HG02852 (cell line): ENCODE data around the gene KCNJ4.
"Not testable (repeated sequence)": the region's sequence is repeated elsewhere in the genome, so short reads cannot be mapped to it uniquely, and the experiment has no call there.

Experiments
- ATAC-seq: cut with Tn5 transposase; IDR thresholded peaks from one replicate; pipeline ENCODE4 v1.9.1; 2021; ENCODE audit warnings: mild to moderate bottlenecking, moderate library complexity; ENCODE audit not compliant: unreplicated experiment

Gene KCNJ4

GRCh38 chr22:38471237-38471636 lies 16.2 kb upstream of the KCNJ4 start:
- ATAC-seq: no peak

GRCh38 chr22:38470179-38470578 lies 15.2 kb upstream of the KCNJ4 start:
- not testable (repeated sequence) for ATAC-seq

DNA sequence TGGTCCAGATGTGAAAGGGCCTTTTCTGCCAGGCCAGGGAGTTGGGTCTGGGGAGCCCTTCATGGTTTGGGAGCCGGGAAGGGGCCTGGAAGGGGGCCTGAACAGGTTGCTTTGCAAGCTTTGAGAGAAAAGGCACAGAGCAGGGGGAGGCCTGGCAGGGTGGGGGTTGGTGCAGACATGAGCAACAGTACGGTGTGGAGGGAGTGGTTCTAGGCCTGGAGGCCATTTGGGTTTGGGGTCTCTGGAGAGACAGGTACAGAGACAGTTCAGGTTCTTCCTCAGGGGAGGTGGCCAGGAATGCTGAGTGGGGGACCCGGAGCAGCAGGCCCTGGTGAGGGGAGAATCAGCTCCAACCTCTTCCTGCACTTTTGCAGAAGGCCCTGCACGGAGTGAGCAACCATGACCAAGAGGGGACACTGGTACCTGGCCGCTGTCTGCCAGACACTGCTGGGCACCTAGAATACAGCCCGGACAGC lies 14.3 kb upstream of the KCNJ4 start:
- no peak for ATAC-seq

DNA sequence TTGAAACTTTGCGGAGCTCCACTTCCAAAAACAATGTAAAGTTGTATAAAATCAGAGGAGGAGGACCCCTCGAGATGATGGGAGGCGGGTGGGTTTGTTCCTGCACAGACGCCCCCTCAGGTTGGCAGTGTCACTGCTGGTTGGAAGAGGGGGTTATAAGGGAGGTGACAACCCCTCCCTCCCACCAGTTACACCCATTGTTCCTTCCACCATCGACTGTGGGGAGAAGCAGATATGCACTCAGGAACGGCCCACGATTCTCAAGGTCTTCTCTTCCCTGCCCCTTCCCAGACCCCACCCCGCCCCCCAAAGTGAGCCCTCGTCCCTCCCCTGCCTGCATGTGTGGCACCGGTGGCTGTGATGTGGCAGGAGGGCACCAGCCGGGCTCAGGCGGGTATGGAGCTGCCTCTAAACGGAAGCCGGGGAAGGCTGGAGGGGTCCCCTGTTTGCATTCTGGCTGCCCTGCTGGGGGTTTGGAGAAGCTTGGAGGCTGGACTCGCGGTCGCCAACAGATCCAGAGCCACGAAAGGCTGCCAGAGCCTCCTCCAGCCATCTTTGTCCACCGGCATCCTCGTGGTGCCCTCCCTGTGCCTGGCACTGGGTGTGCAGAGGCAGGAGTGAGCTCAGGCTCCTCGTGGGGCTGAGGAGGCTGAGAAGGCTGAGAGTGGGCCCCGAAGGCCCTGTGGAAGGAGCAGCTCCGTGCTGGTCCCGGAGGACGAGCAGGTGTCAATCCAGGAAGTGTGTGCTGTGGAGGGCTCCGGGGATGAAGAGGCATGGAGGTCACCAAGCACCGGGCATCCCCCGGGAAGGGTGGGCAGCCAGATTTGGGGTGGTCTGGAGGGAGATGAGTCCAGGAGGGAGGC lies 13.7 kb upstream of the KCNJ4 start:
- ATAC-seq: no peak

- no peak for ATAC-seq
These were observed 13.0 kb upstream of the KCNJ4 start, which contains the start of gene KDELR3 for GRCh38 chr22:38467904-38468442. KDELR3 (plus strand) TSS chr22:38468096; CDS start chr22:38468234, 138 bp downstream.

DNA sequence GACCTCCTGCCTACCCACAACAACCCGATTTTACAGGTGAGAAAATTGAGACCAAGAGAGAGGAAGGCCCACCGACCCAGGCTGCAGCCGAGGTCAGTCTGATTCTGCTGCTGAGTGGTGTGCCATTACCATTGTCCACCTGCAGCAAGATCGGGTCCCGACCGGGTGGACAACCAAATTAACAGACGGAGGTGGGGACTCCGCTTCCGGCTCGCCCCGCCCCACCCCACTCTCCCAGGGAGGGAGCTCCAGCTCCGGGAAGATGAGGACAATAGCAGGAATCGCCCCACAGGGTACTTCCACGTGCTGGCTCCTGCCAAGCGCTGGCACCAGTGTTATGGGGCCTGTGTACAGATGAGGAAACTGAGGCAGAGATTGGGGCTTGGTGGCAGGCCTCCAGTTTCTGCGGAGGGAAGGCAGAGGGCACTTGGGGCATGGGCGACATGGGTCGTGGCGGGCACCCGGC lies 12.5 kb upstream of the KCNJ4 start:
- ATAC-seq: no peak

GRCh38 chr22:38465673-38466490 lies 10.9 kb upstream of the KCNJ4 start:
- no peak for ATAC-seq

- no peak for ATAC-seq
These were observed 10.1 kb upstream of the KCNJ4 start for GRCh38 chr22:38464992-38465672.

- ATAC-seq: no peak
These were observed 8.2 kb upstream of the KCNJ4 start for GRCh38 chr22:38462960-38463784.

DNA sequence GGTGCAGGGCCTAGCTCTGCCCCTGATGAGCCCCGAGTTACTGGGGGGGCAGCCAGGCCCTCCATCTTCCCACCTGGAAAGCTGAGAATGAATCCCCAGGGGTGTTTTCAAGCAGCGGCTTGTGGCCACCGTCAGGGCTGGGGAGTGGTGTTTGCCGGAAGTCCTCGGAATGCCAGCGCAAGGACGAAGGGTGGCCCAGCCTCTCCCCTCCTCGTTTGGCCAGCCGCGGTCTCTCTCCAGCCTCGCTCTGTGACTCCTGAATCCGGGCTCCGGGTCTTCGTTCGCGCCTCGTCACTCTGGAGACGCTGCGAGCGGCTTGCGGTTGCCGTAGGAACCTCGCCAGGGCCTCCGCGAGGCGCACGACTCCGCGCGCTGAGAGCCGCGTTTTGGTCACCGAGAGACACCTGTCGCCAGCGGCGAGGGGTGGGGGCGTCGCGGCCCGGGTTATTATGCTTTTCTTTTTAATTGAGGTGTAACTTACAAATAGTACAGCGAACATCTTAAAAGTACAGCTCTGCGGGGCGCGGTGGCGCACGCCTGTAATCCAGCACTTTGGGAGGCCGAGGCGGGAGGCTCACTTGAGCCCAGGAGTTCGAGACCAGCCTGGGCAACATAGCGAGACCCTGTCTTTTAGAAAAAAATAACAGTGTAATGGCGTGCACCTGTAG lies 6.5 kb upstream of the KCNJ4 start:
- ATAC-seq: no peak

GRCh38 chr22:38461057-38461413 lies 6.0 kb upstream of the KCNJ4 start:
- no peak for ATAC-seq

DNA sequence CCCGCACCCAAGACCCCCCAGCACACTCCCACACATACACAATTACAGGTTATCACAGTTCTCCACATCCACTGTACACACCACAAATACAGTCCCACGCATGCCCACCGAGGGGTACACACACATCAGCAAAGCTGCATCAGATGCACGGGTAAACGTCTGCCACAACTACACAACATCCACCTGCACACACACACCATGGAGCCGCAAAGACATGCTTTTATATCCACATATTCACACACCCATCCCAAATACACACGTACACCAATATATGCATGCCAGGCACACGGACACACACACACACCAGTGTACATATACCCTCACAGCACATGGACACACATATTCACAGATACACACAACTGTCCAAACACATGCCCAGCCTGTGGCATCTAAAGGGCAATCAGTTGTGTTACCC lies 5.4 kb upstream of the KCNJ4 start:
- no peak for ATAC-seq

DNA sequence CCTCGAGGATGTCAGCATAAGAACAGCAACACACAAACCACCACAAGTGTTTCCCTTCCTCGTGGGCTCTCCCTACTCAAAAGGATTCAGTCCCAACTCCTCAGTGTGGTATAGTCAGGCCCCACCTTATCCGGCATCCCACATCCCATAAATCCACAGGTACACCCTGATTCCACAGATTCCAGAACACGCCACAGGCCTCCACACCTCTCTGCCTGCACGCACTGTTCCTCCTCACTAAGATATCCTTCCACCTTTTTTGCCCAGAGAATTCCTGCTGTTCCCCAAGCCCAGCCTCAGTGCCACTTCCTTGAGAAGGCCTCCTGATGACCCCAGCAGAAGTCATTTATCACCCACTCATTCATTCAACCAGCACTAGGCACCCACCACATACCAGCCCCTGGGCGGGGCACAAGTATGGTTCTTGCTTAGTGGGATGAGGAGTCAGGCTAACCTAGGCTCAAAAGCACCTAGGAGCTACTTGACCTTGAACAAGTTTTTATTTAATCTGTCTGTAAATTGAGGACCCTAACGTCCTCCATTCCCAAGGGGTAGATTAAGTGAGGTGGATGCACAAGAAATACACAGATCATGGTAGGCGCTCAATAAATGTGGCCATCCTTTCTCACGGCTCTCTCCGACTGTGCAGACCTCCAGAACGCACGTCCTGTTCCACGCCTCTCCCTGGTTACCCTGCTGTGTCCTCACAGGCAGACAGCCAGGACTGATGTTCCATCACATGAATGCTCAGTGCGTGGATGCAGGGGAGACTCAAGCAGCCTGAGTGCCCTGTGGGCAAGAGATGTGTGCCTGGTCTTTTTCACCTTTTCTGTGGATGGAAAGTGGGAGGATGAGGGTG lies 2.1 kb upstream of the KCNJ4 start:
- ATAC-seq: no peak

- ATAC-seq: no peak
These were observed 1.4 kb upstream of the KCNJ4 start for GRCh38 chr22:38456272-38456835.

DNA sequence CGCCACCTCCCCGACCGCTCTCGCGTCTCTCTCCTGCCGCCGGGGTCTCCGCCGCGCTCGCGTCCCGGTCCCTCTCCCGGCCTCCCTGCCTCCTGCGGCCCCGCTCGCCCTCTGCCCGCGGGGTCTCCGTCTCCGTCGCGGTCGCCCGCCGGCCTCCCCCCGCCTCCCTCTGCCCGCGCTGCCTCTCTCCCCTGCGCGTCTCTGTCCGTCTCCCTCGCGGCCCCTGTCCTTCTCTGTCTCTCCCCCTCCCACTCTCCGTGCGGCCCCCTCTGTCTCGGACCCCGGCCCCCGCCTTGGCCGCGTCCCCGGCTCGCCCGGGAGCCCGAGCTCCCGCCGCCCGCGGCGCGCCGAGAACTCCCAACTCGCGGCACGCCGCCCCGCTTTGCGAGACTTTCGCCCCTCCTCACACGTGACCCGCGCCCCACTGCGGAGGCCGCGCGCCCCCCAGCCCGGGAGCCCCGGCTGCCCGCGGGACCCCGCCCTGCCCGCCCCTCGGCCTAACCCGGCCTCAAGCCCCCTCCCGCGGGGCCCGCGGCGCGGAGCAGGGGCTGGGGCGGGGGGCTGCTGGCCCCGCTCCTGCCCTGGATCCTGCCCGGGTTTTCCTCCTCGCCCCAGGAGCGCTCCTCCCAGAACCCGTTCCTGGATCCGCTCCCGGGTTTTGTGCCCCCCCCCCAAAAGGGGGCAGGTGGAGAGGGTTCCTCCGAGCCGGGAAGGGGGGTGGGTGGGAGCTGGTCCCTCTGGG lies 702 bp upstream of the KCNJ4 start:
- ATAC-seq: no peak

DNA sequence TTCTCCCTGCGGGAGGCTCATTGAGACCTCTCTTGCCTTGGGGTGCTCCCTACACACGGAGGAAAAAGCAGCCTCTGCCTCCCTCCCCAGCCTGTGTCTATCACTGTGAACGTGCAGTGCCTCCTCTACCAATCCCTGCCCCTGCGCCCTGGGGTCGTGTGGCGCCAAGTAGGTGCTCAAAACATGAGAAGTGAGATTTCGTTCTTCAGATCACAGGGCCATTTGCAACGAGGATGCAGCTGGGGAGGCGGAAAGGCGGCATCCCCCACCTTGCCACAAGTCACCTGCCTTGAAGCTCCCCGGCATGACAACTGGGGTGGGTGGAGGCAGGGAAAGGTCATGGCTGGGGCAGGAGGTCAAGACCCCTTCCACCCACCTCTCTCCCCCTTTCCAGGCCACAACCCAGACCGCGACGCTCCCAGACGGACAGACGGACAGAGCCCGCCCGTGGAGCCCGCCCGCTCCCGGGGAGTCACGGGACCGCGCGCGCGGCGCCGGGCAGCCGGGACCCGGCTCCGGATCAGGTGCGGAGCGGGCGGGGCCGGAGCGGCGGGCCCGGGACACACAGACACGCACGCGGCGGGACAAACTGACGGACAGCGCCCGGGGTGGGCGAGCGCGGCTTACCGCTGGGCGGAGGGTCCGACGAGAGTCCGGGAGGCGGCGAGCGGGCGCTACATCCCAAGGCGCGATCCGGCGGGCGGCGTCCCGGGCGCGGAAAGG lies 485 bp downstream of the KCNJ4 start:
- no peak for ATAC-seq

GRCh38 chr22:38453996-38454352 lies 1.0 kb downstream of the KCNJ4 start:
- ATAC-seq: no peak
